GM19043 (cell line): ENCODE measurements around the gene GYG2.
"Not testable (repeated sequence)": the region's sequence is repeated elsewhere in the genome, so short reads cannot be mapped to it uniquely, and the experiment has no call there.

Experiments
- ATAC-seq: cut with Tn5 transposase; IDR thresholded peaks from one replicate; pipeline ENCODE4 v1.9.1; 2021; ENCODE audit warnings: low read depth; ENCODE audit not compliant: unreplicated experiment

Gene GYG2

GRCh38 chrX:2812161-2812907 is 16.4 kb upstream of the GYG2 start:
- not testable (repeated sequence) for ATAC-seq

DNA sequence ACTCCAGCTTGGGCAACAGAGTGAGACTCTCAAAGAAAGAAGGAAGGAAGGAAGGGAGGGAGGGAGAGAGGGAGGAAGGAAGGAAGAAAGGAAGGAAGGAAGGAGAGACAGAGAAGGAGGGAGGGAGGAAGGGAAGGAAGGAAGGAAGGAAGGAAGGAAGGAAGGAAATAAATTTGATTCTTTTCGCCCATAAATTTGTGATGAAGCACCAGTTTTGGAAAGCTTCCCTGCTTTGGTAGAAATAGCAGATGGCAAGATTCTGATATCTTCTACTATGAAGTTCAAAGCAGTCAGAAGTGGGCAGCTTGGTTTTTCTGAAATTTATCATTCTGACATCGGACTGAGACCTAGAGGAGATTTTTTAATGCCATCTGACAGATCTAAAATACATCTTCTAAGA is 11.7 kb upstream of the GYG2 start:
- ATAC-seq = no peak

GRCh38 chrX:2819345-2820135 is 9.2 kb upstream of the GYG2 start:
- ATAC-seq = no peak

DNA sequence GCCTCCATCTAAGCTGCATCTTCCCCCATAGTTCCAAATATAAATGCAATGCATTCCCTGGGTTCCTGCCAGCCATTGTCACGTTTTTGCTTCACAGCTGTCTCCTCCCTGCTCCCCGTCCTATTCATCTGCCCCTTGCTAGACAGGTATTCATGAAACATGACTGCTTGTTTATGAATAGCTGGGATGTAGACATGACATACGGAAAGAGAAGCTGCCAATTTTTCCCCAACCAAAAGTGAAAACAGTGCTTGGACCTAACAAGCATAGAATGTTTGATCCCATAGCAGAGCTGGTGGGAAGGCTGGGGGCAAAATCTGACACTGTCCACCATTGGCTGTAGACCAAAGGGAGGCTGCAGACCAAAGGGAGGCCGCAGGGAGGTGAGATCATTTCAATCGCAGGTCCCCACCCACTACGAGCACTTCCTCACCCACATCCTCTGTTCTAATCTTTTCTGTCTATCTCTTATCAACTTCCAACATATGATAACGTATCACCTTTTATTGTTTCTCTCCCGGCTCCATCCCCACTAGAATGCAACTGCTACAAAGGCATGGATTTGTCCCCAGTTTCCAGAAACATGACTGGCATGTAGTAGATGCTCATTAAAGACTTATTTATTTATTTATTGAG is 8.5 kb upstream of the GYG2 start:
- ATAC-seq = no peak

DNA sequence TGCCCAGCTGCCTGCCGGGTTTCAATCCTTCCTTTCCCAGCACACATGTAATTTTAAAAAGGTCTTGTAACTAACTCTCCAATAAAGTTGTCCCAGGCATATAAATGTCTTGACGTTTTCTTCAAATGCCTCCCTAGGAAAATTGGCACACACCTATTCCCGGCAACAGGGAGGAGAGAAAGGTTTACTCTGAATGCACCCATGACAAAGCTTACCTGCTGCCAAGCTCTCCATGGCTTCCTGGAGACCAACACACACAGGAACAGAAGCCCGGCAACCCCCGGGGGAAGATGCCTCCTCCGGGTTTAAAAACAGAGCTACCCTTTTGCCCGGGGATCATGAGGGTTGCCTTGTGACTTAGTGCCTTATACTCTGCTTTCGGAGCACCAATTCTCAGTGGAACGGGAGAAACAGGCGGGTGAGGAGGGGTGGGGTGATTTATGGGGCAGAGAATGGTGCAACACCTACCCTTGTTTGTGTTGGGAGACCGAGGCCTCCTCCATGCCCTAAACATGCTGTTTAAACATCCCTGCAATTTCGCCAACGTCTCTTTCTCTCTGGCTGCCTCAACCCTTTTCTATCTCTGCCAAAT is 4.8 kb upstream of the GYG2 start:
- ATAC-seq = no peak

DNA sequence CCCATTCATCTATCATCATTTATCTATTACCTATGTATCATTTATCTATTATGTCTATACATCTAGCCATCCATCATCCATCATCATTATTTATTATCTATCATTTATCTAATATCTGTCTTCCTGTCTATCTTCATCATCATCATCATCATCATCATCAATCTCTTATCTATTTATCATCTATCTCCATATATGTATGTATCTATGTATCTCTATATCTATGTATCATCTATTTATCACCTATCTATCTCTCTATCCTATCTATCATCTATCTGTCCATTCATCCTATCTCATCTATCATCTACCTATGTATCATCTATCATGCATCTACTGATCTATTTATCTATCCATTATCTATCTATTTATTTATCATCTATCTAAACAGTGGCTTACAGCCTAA is 3.8 kb upstream of the GYG2 start:
- no peak for ATAC-seq

- no peak for ATAC-seq
Measured at GRCh38 chrX:2828959-2829411, 255 bp downstream of the GYG2 start.

- no peak for ATAC-seq
Measured at GRCh38 chrX:2829469-2830246, 928 bp downstream of the GYG2 start.

GRCh38 chrX:2831471-2832228 is 2.9 kb downstream of the GYG2 start:
- no peak for ATAC-seq

GRCh38 chrX:2837961-2838360 is 9.2 kb downstream of the GYG2 start:
- ATAC-seq = no peak

- no peak for ATAC-seq
Measured at GRCh38 chrX:2840961-2841360, 12.2 kb downstream of the GYG2 start.

DNA sequence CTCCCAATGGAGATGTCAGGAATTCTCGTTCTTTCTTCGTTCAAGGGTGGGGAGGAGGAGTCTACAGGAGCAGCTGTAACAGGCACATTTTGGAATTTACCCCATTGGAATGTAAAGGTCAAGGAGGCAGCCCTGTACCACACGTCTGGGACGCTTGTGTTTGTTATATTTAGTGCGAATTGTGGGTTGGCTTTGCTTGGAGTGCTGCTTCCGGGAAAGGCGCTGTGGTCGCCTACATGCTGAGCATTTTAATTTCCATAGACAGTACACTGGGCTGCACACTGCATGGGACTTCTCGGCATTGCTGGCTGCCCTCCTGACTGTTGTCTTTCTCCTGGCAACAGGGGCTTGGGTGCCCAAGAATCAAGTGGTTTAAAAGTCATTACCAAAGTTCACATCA is 12.8 kb downstream of the GYG2 start:
- ATAC-seq = no peak

DNA sequence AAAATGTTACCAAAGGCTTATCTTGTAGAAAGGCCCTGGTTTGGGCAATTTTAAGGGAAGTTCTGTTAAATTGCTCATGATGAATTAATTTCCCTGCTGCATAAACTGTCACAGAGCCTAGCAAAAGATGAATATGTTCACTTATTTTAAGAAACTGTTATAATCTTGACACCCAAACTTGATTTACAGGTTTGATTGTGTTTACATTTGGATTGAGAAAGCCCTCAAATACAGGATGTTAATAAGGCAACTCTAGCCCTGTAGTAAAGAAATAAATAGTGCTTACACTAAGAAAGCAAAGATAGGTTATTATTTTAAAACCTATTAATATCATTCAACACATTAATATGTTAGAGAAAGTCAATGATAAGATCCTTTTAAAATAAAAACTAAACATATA is 18.3 kb downstream of the GYG2 start:
- no peak for ATAC-seq

DNA sequence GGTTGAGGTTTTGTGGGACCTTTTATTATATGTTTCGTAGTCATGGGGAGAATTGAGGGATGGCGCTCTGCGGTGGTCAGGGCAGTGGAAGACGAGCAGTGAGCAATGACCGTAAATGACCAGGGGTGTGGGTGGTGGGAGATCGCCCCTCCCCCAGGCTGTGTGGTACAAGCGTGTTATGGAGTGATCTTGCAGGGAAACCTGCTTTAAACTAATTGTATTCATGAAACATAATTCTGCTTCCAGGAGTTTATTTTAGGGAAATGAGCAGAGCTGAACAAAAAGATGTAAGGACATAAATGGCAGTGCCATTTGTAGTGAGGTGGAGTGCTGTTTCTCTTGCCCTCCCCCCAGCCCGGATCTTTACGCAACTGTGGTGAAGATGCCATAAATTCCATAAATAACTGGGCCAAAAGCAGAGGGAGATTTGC is 20.2 kb downstream of the GYG2 start:
- no peak for ATAC-seq

GRCh38 chrX:2854918-2855317 is 26.2 kb downstream of the GYG2 start:
- ATAC-seq = no peak

DNA sequence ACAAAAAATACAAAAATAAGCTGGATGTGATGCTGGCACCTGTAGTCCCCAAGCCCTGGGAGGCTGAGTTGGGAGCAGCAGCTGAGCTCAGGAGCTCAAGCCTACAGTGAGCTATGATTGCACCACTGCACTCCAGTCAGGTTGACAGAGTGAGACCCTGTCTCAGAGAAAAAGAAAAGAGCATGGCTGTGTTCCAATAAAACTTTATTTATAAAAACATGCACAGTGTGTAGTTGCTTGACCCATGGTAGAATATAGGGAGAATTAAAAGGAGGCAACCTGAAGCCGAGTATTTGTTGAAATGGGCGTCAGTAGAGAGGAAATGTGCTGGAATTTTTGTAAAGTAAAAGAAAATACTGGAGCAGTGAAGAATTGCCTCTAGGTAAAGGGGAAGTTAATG is 27.0 kb downstream of the GYG2 start:
- no peak for ATAC-seq

DNA sequence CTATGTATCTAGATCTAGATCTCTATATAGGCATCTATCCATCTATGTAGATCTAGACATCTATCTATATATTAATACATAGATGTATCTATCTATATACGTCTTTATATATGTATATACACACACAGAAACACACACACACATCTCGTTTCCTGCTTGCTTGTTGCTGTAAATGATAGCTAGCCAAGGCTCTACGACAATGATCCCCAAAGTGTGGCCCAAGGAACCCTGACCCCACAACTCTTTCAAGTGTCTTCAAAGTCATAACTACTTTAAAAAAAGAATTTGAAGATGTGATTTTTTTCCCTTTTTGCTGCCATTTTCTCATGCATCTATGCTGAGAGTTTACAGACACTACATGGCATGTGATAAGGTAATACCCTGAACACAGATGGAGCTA is 28.8 kb downstream of the GYG2 start:
- ATAC-seq = no peak

- no peak for ATAC-seq
Measured at GRCh38 chrX:2859197-2859797, 30.6 kb downstream of the GYG2 start.

DNA sequence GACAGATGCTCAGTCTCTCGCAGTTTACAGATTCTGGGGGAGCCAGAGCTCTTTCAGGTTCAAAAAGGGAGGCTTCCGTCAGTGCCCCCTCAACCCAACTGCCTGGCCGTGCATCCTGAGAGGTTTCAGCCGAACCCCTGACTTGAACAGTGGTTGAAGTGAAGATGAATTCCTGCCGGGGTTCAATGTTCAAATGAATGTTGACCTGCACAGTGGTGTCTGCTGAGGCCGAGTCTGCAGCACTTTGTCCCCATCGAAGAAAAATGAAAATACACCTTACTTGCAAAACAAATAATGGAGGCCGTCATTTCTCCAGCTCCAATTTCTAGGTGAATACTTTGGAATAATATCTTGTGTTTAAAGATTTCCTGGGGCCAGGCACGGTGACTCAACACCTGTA is 33.7 kb downstream of the GYG2 start:
- no peak for ATAC-seq
